T-helper 2 cell treated with Interferon-gamma antibody and Interleukin-4, amounts not matched to agents 5 μg/mL and 100 μg/mL, for 36 hours (primary cell): ENCODE measurements around the gene KLHL29.

Experiments used
- DNase-seq: peaks from one replicate; pipeline ENCODE4 v3.0.0; 2021; ENCODE audit warnings: low spot score
- H3K27ac Mint-ChIP-seq: one replicate; pipeline ENCODE4 v1.8.0; 2021; ENCODE audit warnings: mild to moderate bottlenecking, mixed read lengths
- H3K27me3 Mint-ChIP-seq: one replicate; pipeline ENCODE4 v1.8.0; 2021; ENCODE audit warnings: low read depth, mixed read lengths
- H3K36me3 Mint-ChIP-seq: one replicate; pipeline ENCODE4 v1.8.0; 2021; ENCODE audit warnings: low read depth, mixed read lengths
- H3K4me1 Mint-ChIP-seq: one replicate; pipeline ENCODE4 v1.8.0; 2021; ENCODE audit warnings: low read depth, mixed read lengths
- H3K4me3 Mint-ChIP-seq: one replicate; pipeline ENCODE4 v1.8.0; 2022; ENCODE audit warnings: mild to moderate bottlenecking, moderate library complexity, mixed read lengths
- H3K9me3 Mint-ChIP-seq: one replicate; pipeline ENCODE4 v1.8.0; 2021; ENCODE audit warnings: mixed read lengths

Gene KLHL29

DNA sequence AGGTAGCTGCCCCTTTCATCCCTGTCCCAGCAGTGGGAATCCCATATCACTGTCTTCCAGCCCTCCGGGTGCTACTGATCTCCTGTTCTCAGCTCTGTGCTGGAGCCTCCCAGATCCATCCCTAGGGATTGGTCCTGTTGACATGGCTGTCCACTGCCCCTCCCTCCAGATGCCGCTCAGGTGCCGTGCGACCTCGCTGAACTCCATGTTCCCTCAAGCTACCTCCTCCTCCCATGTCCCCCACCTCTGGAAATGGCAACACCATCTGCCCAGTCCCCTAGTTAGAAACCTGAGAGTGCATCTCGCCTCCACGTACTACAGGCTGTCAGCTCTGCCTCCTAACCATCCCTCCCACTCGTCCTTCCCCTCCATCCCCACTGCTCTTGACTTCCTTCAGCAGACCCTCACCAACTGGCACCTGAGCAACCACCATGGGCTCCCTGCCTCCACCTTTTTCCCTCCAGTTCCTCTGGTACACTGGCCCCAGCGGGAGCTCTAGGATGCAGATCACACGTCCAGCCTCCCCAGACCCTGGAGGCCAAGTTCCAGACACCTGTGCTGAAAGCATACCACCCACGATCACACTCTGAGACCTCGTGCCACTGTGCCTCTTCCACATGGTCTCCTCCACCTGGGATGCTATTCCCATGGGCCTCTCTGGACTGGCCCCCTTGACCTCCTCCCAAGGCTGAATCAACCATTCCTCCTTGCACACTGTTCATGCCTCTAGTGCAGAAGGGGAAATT is 106.8 kb downstream of the KLHL29 start:
- Mint-ChIP-seq H3K9me3 (no peaks in the 10 kb centered on the region), H3K27me3 (peaks cover 8% of the 10 kb centered on the region), H3K27ac (no peak overlapping the region), H3K36me3 (no peaks in the 10 kb centered on the region), H3K4me1 (peaks cover 57% of the 10 kb centered on the region), H3K4me3 (no peak overlapping the region)
- DNase-seq = no peak

- no peak for DNase-seq
- Mint-ChIP-seq H3K36me3 (no peaks in the 10 kb centered on the region), H3K4me3 (no peak overlapping the region), H3K27me3 (peaks cover 8% of the 10 kb centered on the region), H3K27ac (no peak overlapping the region), H3K9me3 (no peaks in the 10 kb centered on the region), H3K4me1 (peaks cover 63% of the 10 kb centered on the region)
Measured at GRCh38 chr2:23492337-23492675, 107.3 kb downstream of the KLHL29 start.

- no peaks in the 10 kb centered on the region for H3K9me3 Mint-ChIP-seq
- DNase-seq = no peak
- H3K27me3 Mint-ChIP-seq = peaks cover 11% of the 10 kb centered on the region
- peaks cover 64% of the 10 kb centered on the region for H3K4me1 Mint-ChIP-seq
- H3K27ac Mint-ChIP-seq = no peak overlapping the region
- H3K4me3 Mint-ChIP-seq = no peak overlapping the region
- no peaks in the 10 kb centered on the region for H3K36me3 Mint-ChIP-seq
Measured at GRCh38 chr2:23492921-23493320, 107.9 kb downstream of the KLHL29 start.

DNA sequence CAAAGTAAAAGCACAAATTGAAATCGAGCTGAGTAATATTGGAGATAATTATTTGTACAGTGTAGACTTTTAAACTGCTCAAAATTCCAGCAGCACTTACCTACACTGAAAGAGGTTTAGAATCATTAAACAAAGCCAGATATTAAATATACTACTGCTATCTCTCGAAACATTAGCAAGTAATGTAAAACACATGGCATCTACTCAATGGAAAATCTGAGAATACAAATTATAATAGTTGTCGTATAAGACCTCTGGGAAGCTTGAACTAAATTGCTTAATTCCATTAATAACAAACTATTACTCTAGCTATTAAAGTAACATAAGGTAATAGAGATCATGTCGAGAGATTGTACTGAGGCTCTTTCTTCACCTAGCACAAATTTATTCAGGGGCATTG is 108.9 kb downstream of the KLHL29 start:
- Mint-ChIP-seq H3K9me3 (no peaks in the 10 kb centered on the region), H3K36me3 (no peaks in the 10 kb centered on the region), H3K27me3 (peaks cover 14% of the 10 kb centered on the region), H3K4me1 (peaks cover 59% of the 10 kb centered on the region), H3K27ac (no peak overlapping the region), H3K4me3 (no peak overlapping the region)
- no peak for DNase-seq

- peaks cover 15% of the 10 kb centered on the region for H3K27me3 Mint-ChIP-seq
- no peaks in the 10 kb centered on the region for H3K36me3 Mint-ChIP-seq
- peaks cover 58% of the 10 kb centered on the region for H3K4me1 Mint-ChIP-seq
- no peak overlapping the region for H3K4me3 Mint-ChIP-seq
- H3K9me3 Mint-ChIP-seq = no peaks in the 10 kb centered on the region
- no peak for DNase-seq
- no peak overlapping the region for H3K27ac Mint-ChIP-seq
Measured at GRCh38 chr2:23494286-23494685, 109.3 kb downstream of the KLHL29 start.

GRCh38 chr2:23495661-23496114 is 110.7 kb downstream of the KLHL29 start:
- H3K27me3 Mint-ChIP-seq = peaks cover 19% of the 10 kb centered on the region
- no peak overlapping the region for H3K4me3 Mint-ChIP-seq
- no peaks in the 10 kb centered on the region for H3K9me3 Mint-ChIP-seq
- peaks cover 46% of the 10 kb centered on the region for H3K4me1 Mint-ChIP-seq
- DNase-seq = no peak
- H3K36me3 Mint-ChIP-seq = no peaks in the 10 kb centered on the region
- H3K27ac Mint-ChIP-seq = no peak overlapping the region

DNA sequence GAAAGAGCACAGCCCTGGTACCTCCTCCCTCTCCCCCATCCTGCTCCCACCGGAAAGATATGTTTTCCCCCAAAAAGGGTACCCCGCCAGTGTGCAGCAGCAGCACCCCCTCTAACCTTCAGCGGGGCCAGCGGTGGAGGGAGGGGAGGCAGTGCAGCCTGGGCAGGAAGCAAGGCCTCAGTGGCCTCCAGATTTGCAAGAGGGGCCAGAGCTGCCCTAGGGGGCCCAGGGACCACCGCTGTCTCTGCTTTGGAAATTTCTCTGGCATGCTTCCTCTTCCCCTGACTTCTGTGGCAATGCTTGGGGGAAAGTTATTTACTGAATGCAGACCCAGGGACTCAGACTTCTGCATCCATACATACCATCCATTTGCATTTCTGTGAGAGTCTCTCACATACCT is 111.5 kb downstream of the KLHL29 start:
- no peaks in the 10 kb centered on the region for H3K36me3 Mint-ChIP-seq
- H3K4me3 Mint-ChIP-seq = peak overlapping the region; percentile 44
- H3K4me1 Mint-ChIP-seq = peaks cover 39% of the 10 kb centered on the region
- DNase-seq = no peak
- H3K9me3 Mint-ChIP-seq = no peaks in the 10 kb centered on the region
- H3K27ac Mint-ChIP-seq = no peak overlapping the region
- peaks cover 18% of the 10 kb centered on the region for H3K27me3 Mint-ChIP-seq

DNA sequence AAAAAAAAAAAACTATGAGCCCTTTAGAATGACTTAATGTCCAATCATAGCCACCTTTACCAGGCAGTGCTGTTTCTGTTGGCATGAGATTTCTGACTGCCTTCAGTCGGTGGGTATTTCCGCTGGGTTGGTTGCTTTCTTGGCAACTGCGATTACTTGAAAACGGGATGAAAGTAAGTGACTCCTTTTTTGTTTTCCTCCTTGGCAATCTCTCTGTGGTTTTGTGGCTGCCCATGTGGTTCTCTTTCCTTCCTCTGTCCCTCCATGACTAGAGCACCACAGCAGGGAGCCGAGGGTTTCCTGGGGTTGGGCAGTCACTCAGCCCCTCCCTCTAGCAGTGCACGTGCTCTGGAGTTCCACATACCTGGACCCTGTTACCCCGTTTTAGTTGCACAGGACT is 112.1 kb downstream of the KLHL29 start:
- peak overlapping the region; percentile 37 for H3K27ac Mint-ChIP-seq
- H3K4me3 Mint-ChIP-seq = peak overlapping the region; percentile 44
- no peaks in the 10 kb centered on the region for H3K36me3 Mint-ChIP-seq
- peaks cover 14% of the 10 kb centered on the region for H3K27me3 Mint-ChIP-seq
- no peaks in the 10 kb centered on the region for H3K9me3 Mint-ChIP-seq
- H3K4me1 Mint-ChIP-seq = peaks cover 33% of the 10 kb centered on the region
- DNase-seq = peak; percentile 59

DNA sequence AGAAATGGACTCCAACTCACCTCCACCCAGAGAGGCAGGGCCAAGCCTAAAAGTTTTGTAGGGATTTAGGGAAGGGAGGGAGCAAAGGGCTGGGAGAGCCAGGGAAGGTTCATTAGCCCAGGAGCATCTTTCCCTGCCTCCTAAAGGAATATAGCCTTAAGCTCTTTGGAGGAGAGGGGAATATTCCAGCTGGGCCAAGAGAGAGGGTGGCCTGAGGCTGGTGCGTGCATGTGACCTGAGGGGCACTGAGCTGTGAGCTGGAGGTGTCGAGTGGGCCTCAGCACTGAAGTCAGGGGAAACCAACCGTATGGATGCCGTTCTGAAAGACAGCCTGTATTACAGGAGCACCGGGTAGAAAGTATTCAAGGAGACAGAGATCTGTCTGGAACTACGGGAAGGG is 112.6 kb downstream of the KLHL29 start:
- no peaks in the 10 kb centered on the region for H3K36me3 Mint-ChIP-seq
- H3K27me3 Mint-ChIP-seq = peaks cover 14% of the 10 kb centered on the region
- peaks cover 33% of the 10 kb centered on the region for H3K4me1 Mint-ChIP-seq
- H3K4me3 Mint-ChIP-seq = peak overlapping the region; percentile 44
- no peak overlapping the region for H3K27ac Mint-ChIP-seq
- H3K9me3 Mint-ChIP-seq = no peaks in the 10 kb centered on the region
- no peak for DNase-seq

- Mint-ChIP-seq H3K36me3 (no peaks in the 10 kb centered on the region), H3K4me1 (peaks cover 27% of the 10 kb centered on the region), H3K9me3 (no peaks in the 10 kb centered on the region), H3K4me3 (no peak overlapping the region), H3K27ac (no peak overlapping the region), H3K27me3 (peaks cover 17% of the 10 kb centered on the region)
- no peak for DNase-seq
Measured at GRCh38 chr2:23498943-23499342, 114.0 kb downstream of the KLHL29 start.

DNA sequence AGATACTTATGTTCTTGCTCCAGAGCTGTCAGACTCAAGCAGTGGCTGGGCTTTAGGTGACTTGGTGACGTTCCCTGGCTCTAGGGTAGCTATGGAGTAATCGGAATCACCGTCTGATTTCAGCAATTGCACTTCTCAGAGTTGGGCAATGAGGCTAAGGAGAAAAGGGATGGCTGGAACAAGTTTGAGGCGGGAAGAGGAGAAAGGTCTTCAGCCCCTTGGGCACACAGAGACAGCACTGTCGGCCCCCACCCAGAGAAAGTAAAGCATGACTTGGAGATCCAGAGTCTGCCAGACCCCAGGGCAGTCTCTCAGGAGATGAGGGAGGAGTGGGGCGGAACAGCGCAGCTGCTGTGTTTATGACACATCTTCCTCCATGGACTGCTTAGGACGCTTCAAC is 114.5 kb downstream of the KLHL29 start:
- DNase-seq = no peak
- Mint-ChIP-seq H3K27me3 (peaks cover 17% of the 10 kb centered on the region), H3K9me3 (no peaks in the 10 kb centered on the region), H3K4me3 (no peak overlapping the region), H3K27ac (no peak overlapping the region), H3K4me1 (peaks cover 27% of the 10 kb centered on the region), H3K36me3 (no peaks in the 10 kb centered on the region)

GRCh38 chr2:23500836-23501235 is 115.9 kb downstream of the KLHL29 start:
- Mint-ChIP-seq H3K9me3 (no peaks in the 10 kb centered on the region), H3K27me3 (peaks cover 15% of the 10 kb centered on the region), H3K27ac (no peak overlapping the region), H3K4me1 (peaks cover 25% of the 10 kb centered on the region), H3K4me3 (no peak overlapping the region), H3K36me3 (no peaks in the 10 kb centered on the region)
- DNase-seq = no peak

DNA sequence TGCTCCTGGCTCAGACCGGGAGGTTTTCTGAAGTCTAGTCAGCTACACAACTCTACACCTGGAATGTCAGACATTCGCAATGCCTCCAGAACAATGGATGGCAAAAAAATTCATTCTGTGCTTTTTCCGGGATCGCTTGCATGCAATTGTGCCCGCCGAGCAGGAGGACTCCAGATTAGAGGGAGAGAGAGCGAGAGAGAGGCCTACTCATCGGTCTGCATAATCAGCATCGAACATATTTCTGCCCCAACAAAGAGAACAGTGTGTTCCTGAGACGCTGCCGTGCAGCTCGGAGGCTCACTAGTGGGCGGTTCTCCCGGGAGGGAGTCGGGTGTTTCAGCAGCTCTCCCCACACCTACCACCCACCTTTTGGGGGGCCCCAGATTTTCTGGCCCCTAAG is 117.1 kb downstream of the KLHL29 start:
- Mint-ChIP-seq H3K4me3 (no peak overlapping the region), H3K4me1 (peaks cover 22% of the 10 kb centered on the region), H3K9me3 (no peaks in the 10 kb centered on the region), H3K36me3 (no peaks in the 10 kb centered on the region), H3K27me3 (peaks cover 15% of the 10 kb centered on the region), H3K27ac (no peak overlapping the region)
- DNase-seq = no peak

DNA sequence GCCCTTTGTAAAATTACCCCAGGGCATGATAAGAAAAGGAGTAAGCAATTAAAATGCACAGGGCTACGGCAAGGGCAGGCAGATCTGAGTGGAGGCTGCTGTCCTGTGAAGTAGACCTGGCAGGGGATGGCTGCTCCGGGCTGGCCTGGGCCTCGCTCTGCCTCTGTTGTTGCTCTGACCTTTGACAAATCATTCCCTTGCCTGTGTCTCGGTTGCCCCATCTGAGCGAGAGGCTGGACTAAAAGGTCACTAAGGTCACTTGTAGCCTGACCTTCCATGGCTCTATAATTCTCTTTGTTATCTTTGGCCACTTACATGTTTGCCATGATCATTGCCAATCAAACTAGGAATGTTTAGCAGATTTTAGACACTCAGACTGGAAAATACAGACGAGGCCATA is 118.1 kb downstream of the KLHL29 start:
- H3K4me3 Mint-ChIP-seq = no peak overlapping the region
- H3K27me3 Mint-ChIP-seq = peaks cover 9% of the 10 kb centered on the region
- no peak for DNase-seq
- peaks cover 12% of the 10 kb centered on the region for H3K4me1 Mint-ChIP-seq
- H3K36me3 Mint-ChIP-seq = no peaks in the 10 kb centered on the region
- H3K9me3 Mint-ChIP-seq = no peaks in the 10 kb centered on the region
- H3K27ac Mint-ChIP-seq = no peak overlapping the region

- peaks cover 10% of the 10 kb centered on the region for H3K4me1 Mint-ChIP-seq
- H3K36me3 Mint-ChIP-seq = no peaks in the 10 kb centered on the region
- no peaks in the 10 kb centered on the region for H3K9me3 Mint-ChIP-seq
- DNase-seq = no peak
- no peak overlapping the region for H3K4me3 Mint-ChIP-seq
- no peak overlapping the region for H3K27ac Mint-ChIP-seq
- peaks cover 8% of the 10 kb centered on the region for H3K27me3 Mint-ChIP-seq
Measured at GRCh38 chr2:23503682-23504081, 118.7 kb downstream of the KLHL29 start.
